Measurements from ENCODE around the gene CLCN7.

The CLCN7 gene

DNA sequence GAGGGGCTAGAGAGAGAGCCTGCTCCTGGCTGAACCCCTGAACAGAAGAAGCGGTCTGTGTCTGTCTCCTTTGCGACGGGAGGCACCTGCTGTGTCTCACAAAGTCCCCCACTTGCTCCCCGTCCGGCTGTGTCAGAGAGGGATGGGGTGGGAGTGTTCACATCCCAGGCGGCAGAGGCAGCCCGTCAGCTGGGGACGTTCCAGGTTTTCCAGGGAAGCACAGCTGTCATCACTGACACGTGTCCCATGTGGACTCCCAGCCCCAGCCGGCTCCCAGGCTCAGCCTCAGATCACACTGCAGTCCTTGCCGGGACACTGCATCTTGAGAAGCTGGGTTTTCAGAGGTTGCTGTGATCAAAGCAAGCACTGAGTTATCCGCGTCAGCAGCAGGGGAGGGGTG lies 19.9 kb upstream of the CLCN7 start:
- TF ChIP-seq TAF1 (IDR thresholded peaks at IDR 0.05; ENCODE audit: low read depth) (no peak), EGR1 (IDR thresholded peaks at IDR 0.05) (no peak), FOXM1 (IDR thresholded peaks at IDR 0.05; ENCODE audit: borderline replicate concordance, low read depth) (no peak), REST (IDR thresholded peaks at IDR 0.05; ENCODE audit: low read depth) (no peak)

GRCh38 chr16:1494129-1494640 lies 19.4 kb upstream of the CLCN7 start:
- TF ChIP-seq RAD21 (IDR thresholded peaks at IDR 0.05; ENCODE audit: low read depth) (no peak), TCF12 (IDR thresholded peaks at IDR 0.05; ENCODE audit: low read depth) (no peak), EGR1 (IDR thresholded peaks at IDR 0.05) (no peak), MAX (IDR thresholded peaks at IDR 0.05) (no peak), CEBPB (IDR thresholded peaks at IDR 0.05) (no peak), CREB1 (IDR thresholded peaks at IDR 0.05; ENCODE audit: low read depth) (no peak), ZBTB7A (IDR thresholded peaks at IDR 0.05; ENCODE audit: low read depth) (no peak), FOXM1 (IDR thresholded peaks at IDR 0.05; ENCODE audit: borderline replicate concordance, low read depth) (no peak), NFIC (IDR thresholded peaks at IDR 0.05) (no peak), TAF1 (IDR thresholded peaks at IDR 0.05; ENCODE audit: low read depth) (no peak), YY1 (IDR thresholded peaks at IDR 0.05; ENCODE audit: low read depth) (no peak), TEAD4 (IDR thresholded peaks at IDR 0.05) (no peak), REST (IDR thresholded peaks at IDR 0.05; ENCODE audit: low read depth) (no peak), EP300 (IDR thresholded peaks at IDR 0.05; ENCODE audit: borderline replicate concordance) (no peak)
- TF ChIP-seq, protein P1, sequence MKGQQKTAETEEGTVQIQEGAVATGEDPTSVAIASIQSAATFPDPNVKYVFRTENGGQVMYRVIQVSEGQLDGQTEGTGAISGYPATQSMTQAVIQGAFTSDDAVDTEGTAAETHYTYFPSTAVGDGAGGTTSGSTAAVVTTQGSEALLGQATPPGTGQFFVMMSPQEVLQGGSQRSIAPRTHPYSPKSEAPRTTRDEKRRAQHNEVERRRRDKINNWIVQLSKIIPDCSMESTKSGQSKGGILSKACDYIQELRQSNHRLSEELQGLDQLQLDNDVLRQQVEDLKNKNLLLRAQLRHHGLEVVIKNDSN (IDR thresholded peaks at IDR 0.05) = no peak

- no peak for TF ChIP-seq ZBTB7A (IDR thresholded peaks at IDR 0.05; ENCODE audit: low read depth)
- TF ChIP-seq FOXM1 (IDR thresholded peaks at IDR 0.05; ENCODE audit: borderline replicate concordance, low read depth) = no peak
- peak; percentile 30; the same call in 1 of the 2 replicates for TF ChIP-seq MAX (IDR thresholded peaks at IDR 0.05)
- no peak for TF ChIP-seq REST (IDR thresholded peaks at IDR 0.05; ENCODE audit: low read depth)
- TF ChIP-seq, protein P1 (IDR thresholded peaks at IDR 0.05) = no peak
- no peak for TF ChIP-seq CEBPB (IDR thresholded peaks at IDR 0.05)
- no peak for TF ChIP-seq TAF1 (IDR thresholded peaks at IDR 0.05; ENCODE audit: low read depth)
- no peak for TF ChIP-seq EP300 (IDR thresholded peaks at IDR 0.05; ENCODE audit: borderline replicate concordance)
- TF ChIP-seq YY1 (IDR thresholded peaks at IDR 0.05; ENCODE audit: low read depth) = 0 out of 2 replicates have a peak, but pooled peaks have one; percentile 22
These were observed 18.9 kb upstream of the CLCN7 start for GRCh38 chr16:1493746-1494094.

GRCh38 chr16:1492923-1493745 lies 18.3 kb upstream of the CLCN7 start, which contains the start of gene TELO2:
TELO2 (plus strand) TSS chr16:1493360; CDS start chr16:1494282, 922 bp downstream.
- TF ChIP-seq MAX (IDR thresholded peaks at IDR 0.05) (peak; percentile 96), RAD21 (IDR thresholded peaks at IDR 0.05; ENCODE audit: low read depth) (no peak), EP300 (IDR thresholded peaks at IDR 0.05; ENCODE audit: borderline replicate concordance) (peak; percentile 56; the same call in 1 of the 2 replicates), EGR1 (IDR thresholded peaks at IDR 0.05) (no peak), YY1 (IDR thresholded peaks at IDR 0.05; ENCODE audit: low read depth) (peak; percentile 18; the same call in 1 of the 2 replicates), TAF1 (IDR thresholded peaks at IDR 0.05; ENCODE audit: low read depth) (peak; percentile 70), CREB1 (IDR thresholded peaks at IDR 0.05; ENCODE audit: low read depth) (no peak), FOXM1 (IDR thresholded peaks at IDR 0.05; ENCODE audit: borderline replicate concordance, low read depth) (no peak), CEBPB (IDR thresholded peaks at IDR 0.05) (no peak)
- TF ChIP-seq, protein P1 (IDR thresholded peaks at IDR 0.05) = peak; percentile 71

All from Ishikawa (cell line).